Panc1 (cell line): ENCODE measurements around the gene ADA. TPM values are rescaled to one million over a fixed set of nuclear protein-coding genes. Genes with fewer than 3 reads are reported as not detected.
A peak's percentile ranks its signal among the peaks of the same experiment; 100 is the strongest.

Source experiments
- ATAC-seq: fragments of 200-7000 bp; cut with Tn5 transposase; 2 replicates; pipeline ENCODE4 v1.9.1; 2020; ENCODE audit warnings: mild to moderate bottlenecking, moderate library complexity
- BruUV-seq: library from RNA; stranded (reverse); fragments of 400-500 nt; replicated peaks from 2 replicates; lab custom pipeline; 2021; lab: Mats Ljungman, UMichigan
- CTCF ChIA-PET: fragments of 300-600 bp; sonication (Branson Sonifier 250); formaldehyde crosslinking; loops from one replicate; lab custom pipeline; 2022; ENCODE audit warnings: antibody characterized with exemption; lab: Charles Lee
- POLR2A ChIA-PET: fragments of 300-600 bp; sonication (Branson Sonifier 250); formaldehyde crosslinking; loops from one replicate; lab custom pipeline; 2022; ENCODE audit warnings: antibody characterized with exemption; lab: Charles Lee
- DNase-seq: peaks from one replicate; pipeline ENCODE4 v3.0.0-alpha.2; 2010; ENCODE audit warnings: low read depth, low spot score
- H3K27ac ChIP-seq: 2 replicates; pipeline ENCODE4 v1.5.1; 2011; ENCODE audit warnings: mild to moderate bottlenecking, low read length, inconsistent platforms
- H3K27me3 ChIP-seq: fragments of 200-500 bp; sonication (Bioruptor generic); 2 replicates; pipeline ENCODE4 v1.6.0; 2014; ENCODE audit warnings: low read length, inconsistent platforms; ENCODE audit not compliant: control insufficient read depth, insufficient read depth
- H3K36me3 ChIP-seq: fragments of 200-500 bp; sonication (Bioruptor generic); 2 replicates; pipeline ENCODE4 v1.5.1; 2014; ENCODE audit warnings: inconsistent platforms, mild to moderate bottlenecking, low read length, moderate library complexity; ENCODE audit not compliant: control insufficient read depth, insufficient read depth
- H3K4me1 ChIP-seq: 2 replicates; pipeline ENCODE4 v1.5.1; 2011; ENCODE audit warnings: inconsistent platforms, mild to moderate bottlenecking, low read length, moderate library complexity; ENCODE audit not compliant: control insufficient read depth, insufficient read depth
- H3K4me3 ChIP-seq, 2 experiments: 2 replicates each; pipeline ENCODE4 v1.5.1; 2011 to 2012; ENCODE audit warnings: low read depth in 2 of 2, low read length in 2 of 2, mild to moderate bottlenecking in 2 of 2, inconsistent platforms in 1 of 2, moderate library complexity in 1 of 2
- H3K9me3 ChIP-seq: fragments of 200-500 bp; sonication (Bioruptor generic); 2 replicates; pipeline ENCODE4 v1.5.1; 2014; ENCODE audit warnings: low read depth, mild to moderate bottlenecking, inconsistent platforms, low read length, moderate library complexity; ENCODE audit not compliant: control insufficient read depth, insufficient read depth
- CTCF ChIP-seq: fragments of 450-650 bp; IDR thresholded peaks from 2 replicates; pipeline ENCODE4 v1.5.1; 2017; ENCODE audit warnings: mild to moderate bottlenecking
- POLR2AphosphoS5 ChIP-seq: IDR thresholded peaks from 2 replicates; pipeline ENCODE4 v1.6.1; 2012; ENCODE audit warnings: mild to moderate bottlenecking, low read depth, low read length, moderate library complexity
- REST ChIP-seq, 2 experiments: IDR thresholded peaks; 2 replicates each; pipeline ENCODE4 v1.6.1; 2011 to 2012; ENCODE audit warnings: low read depth in 2 of 2, control low read depth in 1 of 2, low read length in 1 of 2, mild to moderate bottlenecking in 1 of 2, moderate library complexity in 1 of 2; ENCODE audit not compliant: insufficient read depth in 1 of 2
- SIN3A ChIP-seq: IDR thresholded peaks from 2 replicates; pipeline ENCODE4 v1.6.1; 2012; ENCODE audit warnings: low read depth, mild to moderate bottlenecking, low read length, moderate library complexity, borderline replicate concordance; ENCODE audit not compliant: insufficient read depth
- TCF7L2 ChIP-seq: IDR thresholded peaks from 2 replicates; pipeline ENCODE4 v1.6.1; 2011; ENCODE audit warnings: mild to moderate bottlenecking, low read depth, low read length, inconsistent platforms
- in situ Hi-C: cut with HindIII; loops from 2 replicates; pipeline ENCODE4 v1.10.0; 2016; ENCODE audit warnings: low sequenced_read_pairs, low pct_unique_long_range_greater_than_20kb
- intact Hi-C: fragments of 100-400 bp; cut with micrococcal nuclease; formaldehyde crosslinking; loops from one replicate; pipeline ENCODE4 v1.10.0; 2022; ENCODE audit not compliant: unreplicated experiment
- total RNA-seq: library from RNA; stranded (reverse); gene quantifications from one replicate; pipeline ENCODE4 v1.2.1, GENCODE V29; 2021; ENCODE audit not compliant: unreplicated experiment

ADA gene
- total RNA-seq, 1 experiment from 2014 or later = 53.8 TPM

DNA sequence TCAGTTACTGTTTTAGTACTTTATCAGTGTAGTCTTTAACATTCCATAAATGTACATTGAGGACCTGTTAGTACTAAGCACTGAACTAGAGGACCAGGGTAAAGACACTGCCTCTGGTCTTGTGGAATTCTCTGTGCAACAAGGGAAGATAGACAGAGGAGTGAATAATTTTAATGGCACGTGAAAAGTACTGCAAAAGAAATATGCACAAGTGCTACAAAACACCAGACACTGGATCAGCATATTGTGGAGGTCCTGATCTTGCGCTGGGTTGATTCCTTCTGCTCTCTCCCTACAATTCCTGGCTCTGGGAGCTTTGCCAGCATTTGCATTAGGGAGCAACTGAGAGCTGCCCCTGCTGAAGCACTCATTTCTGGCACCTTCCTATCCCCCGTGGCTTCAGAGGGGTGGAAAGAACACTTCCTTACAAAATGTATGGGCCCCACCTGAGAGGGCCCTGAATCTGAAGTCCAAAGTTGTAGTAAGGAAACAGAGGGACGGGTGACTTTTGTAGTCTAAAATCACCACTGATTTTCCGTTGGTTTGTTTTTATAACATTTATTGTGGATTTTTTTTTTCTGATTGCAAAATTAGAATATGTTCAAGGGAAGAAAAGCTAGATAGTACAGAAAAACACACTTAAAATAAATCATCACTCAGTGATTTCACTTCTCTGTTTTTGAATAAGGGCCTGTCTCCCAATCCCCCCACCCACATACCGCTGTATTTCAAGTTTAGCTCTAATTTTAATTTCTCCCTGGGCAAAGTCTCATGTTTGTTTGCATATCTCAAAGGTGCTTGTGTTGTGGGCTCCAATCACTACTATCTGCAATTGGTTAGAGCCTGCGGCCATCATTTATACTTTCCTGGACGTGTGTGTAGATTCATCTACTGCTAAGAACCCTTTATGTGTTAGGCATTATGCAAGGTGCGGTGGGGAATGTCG, 64.2 kb downstream of the ADA start:
- H3K4me1 ChIP-seq = peaks cover 21% of the 10 kb centered on the region
- TF ChIP-seq CTCF (no peak), TCF7L2 (no peak), SIN3A (no peak), POLR2AphosphoS5 (no peak), REST (IDR thresholded peaks at IDR 0.05; ENCODE audit: insufficient read depth in 1 of 2, low read depth in 2 of 2, low read length in 1 of 2) (no peak)
- H3K27me3 ChIP-seq = no peaks in the 10 kb centered on the region
- H3K4me3 ChIP-seq = no peak overlapping the region
- no peak for ATAC-seq
- H3K27ac ChIP-seq = peak overlapping the region; percentile 0; the same call in 1 of the 2 replicates
- CTCF ChIA-PET = no interaction called here
- in situ Hi-C loops (no loop called here), intact Hi-C loops (no loop called here)
- H3K9me3 ChIP-seq = no peaks in the 10 kb centered on the region
- no peaks in the 10 kb centered on the region for H3K36me3 ChIP-seq
- no peak for DNase-seq
- BruUV-seq = no TSS peak
- POLR2A ChIA-PET = interaction anchor here (0.6 to 0.7 kb wide), 2 partner anchors 9 to 379 kb away, joined by 4 to 5 read pairs; no protein-coding TSS in a partner anchor

- in situ Hi-C loops (no loop called here), intact Hi-C loops (no loop called here)
- Histone ChIP-seq H3K27me3 (no peaks in the 10 kb centered on the region), H3K36me3 (no peaks in the 10 kb centered on the region), H3K9me3 (no peaks in the 10 kb centered on the region), H3K27ac (peak overlapping the region; percentile 26; the same call in 1 of the 2 replicates), H3K4me3 (no peak overlapping the region), H3K4me1 (peaks cover 30% of the 10 kb centered on the region)
- TF ChIP-seq TCF7L2 (no peak), REST (IDR thresholded peaks at IDR 0.05; ENCODE audit: insufficient read depth in 1 of 2, low read depth in 2 of 2, low read length in 1 of 2) (no peak), CTCF (no peak), POLR2AphosphoS5 (no peak), SIN3A (no peak)
- ATAC-seq (no peak), DNase-seq (no peak)
- CTCF ChIA-PET = interaction anchor here (0.7 kb wide), 1 partner anchor 16 kb away, joined by 6 read pairs; no protein-coding TSS in a partner anchor
- no TSS peak for BruUV-seq
- POLR2A ChIA-PET = interaction anchor here (0.6 to 0.8 kb wide), 2 partner anchors 33 to 378 kb away, joined by 4 to 5 read pairs; no protein-coding TSS in a partner anchor
Observed at GRCh38 chr20:44586289-44586911, 65.1 kb downstream of the ADA start.
